GM19099 (cell line): ENCODE measurements around the gene YWHAB.

ENCODE experiments used
- POLR2A ChIP-seq: IDR thresholded peaks from 3 replicates; pipeline ENCODE4 v1.6.1; 2011; ENCODE audit warnings: low read depth; ENCODE audit not compliant: insufficient read length; ENCODE audit errors: extremely low read depth

The YWHAB gene

GRCh38 chr20:44930517-44931168, 45.1 kb downstream of the YWHAB start:
- no peak for TF ChIP-seq POLR2A

GRCh38 chr20:44931911-44932310, 46.4 kb downstream of the YWHAB start:
- no peak for TF ChIP-seq POLR2A

GRCh38 chr20:44932916-44933315, 47.4 kb downstream of the YWHAB start:
- no peak for TF ChIP-seq POLR2A

GRCh38 chr20:44936510-44936909, 51.0 kb downstream of the YWHAB start:
- TF ChIP-seq POLR2A, result no peak

- TF ChIP-seq POLR2A, result no peak
These were observed 53.1 kb downstream of the YWHAB start for GRCh38 chr20:44938637-44939036.

GRCh38 chr20:44941120-44941691, 55.7 kb downstream of the YWHAB start:
- no peak for TF ChIP-seq POLR2A

GRCh38 chr20:44942264-44942973, 56.9 kb downstream of the YWHAB start:
- no peak for TF ChIP-seq POLR2A

GRCh38 chr20:44943828-44944227, 58.3 kb downstream of the YWHAB start:
- no peak for TF ChIP-seq POLR2A

GRCh38 chr20:44945261-44945660, 59.8 kb downstream of the YWHAB start:
- no peak for TF ChIP-seq POLR2A

- TF ChIP-seq POLR2A, result no peak
These were observed 60.9 kb downstream of the YWHAB start for GRCh38 chr20:44946271-44946852.

- no peak for TF ChIP-seq POLR2A
These were observed 62.6 kb downstream of the YWHAB start for GRCh38 chr20:44948107-44948506.

- no peak for TF ChIP-seq POLR2A
These were observed 63.0 kb downstream of the YWHAB start for GRCh38 chr20:44948513-44948912.

- no peak for TF ChIP-seq POLR2A
These were observed 64.9 kb downstream of the YWHAB start for GRCh38 chr20:44950368-44950767.

GRCh38 chr20:44952731-44953130, 67.2 kb downstream of the YWHAB start:
- TF ChIP-seq POLR2A, result no peak

- TF ChIP-seq POLR2A, result no peak
These were observed 68.7 kb downstream of the YWHAB start for GRCh38 chr20:44954211-44954610.

GRCh38 chr20:44955270-44955669, 69.8 kb downstream of the YWHAB start:
- TF ChIP-seq POLR2A, result no peak
